K562 treated with DMSO at 1 percent for 48 hours (cell line): ENCODE data around the gene CNN2. TPM values are rescaled to one million over a fixed set of nuclear protein-coding genes. Genes with fewer than 3 reads are reported as not detected.

Experiments used
- total RNA-seq: library from RNA; unstranded; fragments of 300-600 nt; gene quantifications from 2 replicates; pipeline ENCODE4 v1.2.3, GENCODE V29; 2022; ENCODE audit warnings: low replicate concordance; ENCODE audit errors: extremely low read depth

Gene CNN2
- total RNA-seq, result not detected in 2 replicates

GRCh38 chr19:1025960-1026782, at the start of gene CNN2:
CNN2 (plus strand) TSS chr19:1026608; CDS start chr19:1026662, 54 bp downstream.

GRCh38 chr19:984165-984967, 42.0 kb upstream of the CNN2 start, which contains the start of gene WDR18:
WDR18 (plus strand) TSS chr19:984345; CDS start chr19:984354, 9 bp downstream.

GRCh38 chr19:1000095-1000494, 26.3 kb upstream of the CNN2 start, which contains the start of gene GRIN3B:
GRIN3B (plus strand) TSS chr19:1000419; CDS start chr19:1000438, 19 bp downstream.

GRCh38 chr19:1020868-1021425, 5.5 kb upstream of the CNN2 start, which contains the start of gene TMEM259:
TMEM259 (minus strand) TSS chr19:1021123; CDS start chr19:1020996, 127 bp downstream.

GRCh38 chr19:1039646-1040475, 13.5 kb downstream of the CNN2 start, which contains the start of gene ABCA7:
ABCA7 (plus strand) TSS chr19:1040107; CDS start chr19:1041362, 1,255 bp downstream.

GRCh38 chr19:1066748-1067340, 40.4 kb downstream of the CNN2 start, which contains the start of gene ARHGAP45:
ARHGAP45 (plus strand) TSS chr19:1067167; CDS start chr19:1067406, 239 bp downstream.

Other genes starting within 250 kb of the CNN2 start
- gene PTBP1, start 229.2 kb upstream of the CNN2 start, total RNA-seq, result 250 TPM in 1 of 2 replicates, not detected in the other
- not detected in 2 replicates for gene PLPPR3, start 204.7 kb upstream of the CNN2 start, total RNA-seq
- not detected in 2 replicates for gene AZU1, start 198.8 kb upstream of the CNN2 start, total RNA-seq
- not detected in 2 replicates for gene PRTN3, start 185.6 kb upstream of the CNN2 start, total RNA-seq
- gene ELANE, start 174.3 kb upstream of the CNN2 start, total RNA-seq, result not detected in 2 replicates
- not detected in 2 replicates for gene CFD, start 166.9 kb upstream of the CNN2 start, total RNA-seq
- gene MED16, start 133.4 kb upstream of the CNN2 start, total RNA-seq, result not detected in 2 replicates
- not detected in 2 replicates for gene RNU6-9, start 133.1 kb upstream of the CNN2 start, total RNA-seq
- gene R3HDM4, start 113.4 kb upstream of the CNN2 start, total RNA-seq, result not detected in 2 replicates
- not detected in 2 replicates for gene KISS1R, start 109.3 kb upstream of the CNN2 start, total RNA-seq
- not detected in 2 replicates for gene ARID3A, start 100.6 kb upstream of the CNN2 start, total RNA-seq
- not detected in 2 replicates for gene WDR18, start 42.3 kb upstream of the CNN2 start, total RNA-seq
- gene GRIN3B, start 26.2 kb upstream of the CNN2 start, total RNA-seq, result not detected in 2 replicates
- gene TMEM259, start 5.5 kb upstream of the CNN2 start, total RNA-seq, result 230 TPM in 1 of 2 replicates, not detected in the other
- not detected in 2 replicates for gene RNU6-2, start 5.1 kb upstream of the CNN2 start, total RNA-seq
- 154 TPM in 1 of 2 replicates, not detected in the other for gene ABCA7, start 13.5 kb downstream of the CNN2 start, total RNA-seq
- 355 TPM in 1 of 2 replicates, not detected in the other for gene ARHGAP45, start 40.6 kb downstream of the CNN2 start, total RNA-seq
- 472 TPM in 1 of 2 replicates, not detected in the other for gene POLR2E, start 68.8 kb downstream of the CNN2 start, total RNA-seq
- not detected in 2 replicates for gene GPX4, start 77.4 kb downstream of the CNN2 start, total RNA-seq
- 203 TPM in 1 of 2 replicates, not detected in the other for gene SBNO2, start 147.7 kb downstream of the CNN2 start, total RNA-seq
- gene STK11, start 179.2 kb downstream of the CNN2 start, total RNA-seq, result 700 TPM in 1 of 2 replicates, not detected in the other
- not detected in 2 replicates for gene CBARP, start 211.4 kb downstream of the CNN2 start, total RNA-seq
- not detected in 2 replicates for gene ATP5F1D, start 215.1 kb downstream of the CNN2 start, total RNA-seq
- gene MIDN, start 222.0 kb downstream of the CNN2 start, total RNA-seq, result not detected in 2 replicates
- gene CIRBP, start 242.7 kb downstream of the CNN2 start, total RNA-seq, result not detected in 2 replicates
- gene FAM174C, start 248.9 kb downstream of the CNN2 start, total RNA-seq, result not detected in 2 replicates